GM21723 (cell line): ENCODE measurements around the gene SH3RF2.
"Not testable (repeated sequence)": the region's sequence is repeated elsewhere in the genome, so short reads cannot be mapped to it uniquely, and the experiment has no call there.

Experiments
- ATAC-seq: cut with Tn5 transposase; IDR thresholded peaks from one replicate; pipeline ENCODE4 v1.9.1; 2021; ENCODE audit warnings: mild to moderate bottlenecking, moderate library complexity; ENCODE audit not compliant: unreplicated experiment

SH3RF2 gene

DNA sequence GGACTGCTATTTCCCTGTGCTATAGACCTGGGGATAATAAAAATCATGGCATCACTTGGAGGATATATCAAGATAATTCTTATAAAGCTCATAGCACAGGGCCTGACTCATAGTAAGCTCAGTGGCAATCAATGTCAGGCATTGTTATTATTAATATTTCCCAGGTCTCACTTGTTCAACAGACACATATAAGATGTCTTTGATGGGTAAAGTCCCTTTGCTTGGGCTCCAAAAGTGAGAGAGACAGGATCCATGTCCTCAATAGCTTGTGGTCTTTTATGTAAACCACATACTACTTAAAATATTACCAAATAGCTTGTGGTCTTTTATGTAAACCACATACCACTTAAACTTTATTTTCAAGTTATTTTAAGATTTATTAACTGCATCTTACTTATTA lies 11.2 kb downstream of the SH3RF2 start:
- no peak for ATAC-seq

DNA sequence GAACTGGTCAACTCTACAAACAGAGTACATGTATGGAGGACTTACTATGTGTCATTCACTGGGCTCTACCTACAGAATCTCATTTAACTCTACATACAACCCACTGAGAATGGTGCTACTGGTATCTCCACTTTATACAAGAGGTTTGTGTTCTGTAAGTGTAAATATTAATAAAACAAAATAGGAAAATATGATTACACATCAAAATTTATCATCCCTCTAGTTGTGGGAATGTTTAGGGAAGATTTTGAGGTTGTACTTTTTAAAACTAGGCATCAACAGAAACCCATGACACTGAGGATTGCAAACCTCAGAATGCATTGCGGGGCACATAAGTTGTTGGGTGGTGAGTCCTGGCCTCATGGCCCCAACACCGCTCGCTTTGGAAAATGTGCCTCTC lies 11.7 kb downstream of the SH3RF2 start:
- ATAC-seq: no peak

DNA sequence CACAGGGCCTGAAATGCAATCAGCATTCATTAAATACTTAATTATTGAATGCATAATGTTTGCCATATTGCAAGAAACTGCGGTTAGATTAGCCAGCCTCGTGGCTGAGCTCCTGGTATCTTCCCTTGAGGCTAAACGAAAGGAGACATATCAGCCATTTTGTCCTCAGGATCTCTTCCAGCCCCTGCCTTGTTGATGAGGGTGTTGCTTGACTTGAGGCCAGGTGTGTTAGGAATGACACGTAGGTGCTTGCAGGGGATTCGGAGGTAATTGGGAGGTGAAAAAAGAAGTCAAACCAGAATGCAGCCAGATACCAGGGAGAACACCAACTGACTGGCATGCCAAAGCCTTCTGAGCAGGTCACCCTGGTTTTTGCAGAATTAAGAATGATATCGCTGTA lies 12.5 kb downstream of the SH3RF2 start:
- ATAC-seq: no peak

DNA sequence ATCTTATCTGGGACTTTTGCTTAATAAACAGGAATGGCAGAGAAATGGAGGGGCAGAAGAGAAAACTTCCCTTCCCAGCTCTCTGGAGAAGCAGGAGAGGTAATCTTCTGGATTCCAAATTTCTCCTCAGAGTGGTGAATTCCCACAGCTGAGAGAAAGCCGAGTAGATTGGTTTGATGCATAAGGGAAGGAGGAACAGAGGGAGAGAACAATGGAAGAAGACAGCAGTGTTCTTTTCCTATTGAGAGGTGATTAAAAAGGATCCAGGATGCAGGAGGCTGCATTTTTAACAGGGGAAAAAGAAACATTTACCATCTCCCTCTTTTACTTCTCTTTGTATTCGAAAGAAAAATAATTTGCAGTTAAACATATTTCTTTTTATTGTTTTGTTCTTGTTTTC lies 13.1 kb downstream of the SH3RF2 start:
- ATAC-seq: no peak

DNA sequence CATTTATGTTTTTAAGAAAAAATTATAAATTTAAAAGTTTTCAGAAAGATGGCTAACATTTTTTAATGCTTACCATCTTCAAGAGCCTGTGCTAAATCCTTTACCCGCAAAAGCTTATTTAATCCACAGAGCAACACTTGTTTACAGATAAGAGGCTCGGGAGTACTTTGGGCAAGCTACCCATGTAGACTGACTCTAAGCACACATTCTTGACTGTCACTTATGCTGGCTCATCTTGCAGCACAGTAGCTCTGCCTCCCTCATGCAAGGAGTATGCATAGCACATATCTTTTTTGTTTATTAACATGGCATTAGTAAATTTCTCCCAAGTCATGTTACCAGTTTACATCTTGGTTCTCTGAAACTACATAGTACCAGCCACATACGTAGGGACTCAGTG lies 14.7 kb downstream of the SH3RF2 start:
- no peak for ATAC-seq

DNA sequence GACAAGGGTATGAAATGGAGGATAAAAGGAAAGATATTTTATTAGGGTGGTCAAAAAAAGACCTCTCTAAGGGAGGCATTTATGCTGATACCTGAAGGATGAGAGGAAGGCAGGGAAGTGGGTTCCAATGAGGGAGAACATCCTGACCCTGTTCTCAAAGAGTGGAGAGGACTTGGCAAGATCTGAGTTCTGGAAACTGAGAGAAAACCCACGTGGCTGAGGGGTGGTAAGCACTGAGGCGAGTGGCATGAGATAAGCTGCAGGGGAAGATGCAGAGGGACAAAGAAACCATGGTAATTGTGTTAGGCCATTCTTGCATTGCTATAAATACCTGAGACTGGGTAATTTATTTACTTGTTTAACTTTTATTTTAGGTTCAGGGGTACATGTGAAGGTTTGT lies 16.8 kb downstream of the SH3RF2 start:
- no peak for ATAC-seq

DNA sequence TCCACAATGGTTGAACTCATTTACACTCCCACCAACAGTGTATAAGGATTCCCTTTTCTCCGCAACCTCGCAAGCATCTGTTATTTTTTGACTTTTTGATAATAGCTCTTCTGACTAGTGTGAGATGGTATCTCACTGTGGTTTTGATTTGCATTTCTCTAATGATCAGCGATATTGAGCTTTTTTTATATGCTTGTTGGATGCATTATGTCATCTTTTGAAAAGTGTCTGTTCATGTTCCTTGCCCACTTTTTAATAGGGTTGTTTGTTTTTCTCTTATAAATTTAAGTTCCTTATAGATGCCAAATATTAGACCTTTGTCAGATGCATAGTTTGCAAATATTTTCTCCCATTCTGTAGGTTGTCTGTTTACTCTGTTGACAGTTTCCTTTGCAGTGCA lies 17.8 kb downstream of the SH3RF2 start:
- ATAC-seq: not testable (repeated sequence)

DNA sequence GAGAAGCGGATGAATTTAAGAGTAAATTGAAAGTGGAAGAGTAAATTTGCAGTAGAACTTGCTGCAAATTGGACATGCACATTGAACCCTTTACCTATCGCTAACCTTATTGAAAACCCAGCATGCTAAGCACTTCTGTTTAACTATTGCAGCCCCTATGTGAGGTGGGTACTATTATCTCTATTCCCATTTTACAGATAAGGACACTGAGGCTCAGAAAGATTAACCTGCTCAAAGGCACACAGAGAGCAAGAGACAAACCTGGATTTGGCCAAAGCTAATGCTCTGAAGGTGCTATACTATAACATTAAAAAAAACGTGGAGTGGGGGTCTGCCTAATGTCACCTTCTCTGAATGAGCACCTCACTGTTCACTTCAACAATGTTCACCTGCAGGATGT lies 21.0 kb downstream of the SH3RF2 start:
- ATAC-seq: no peak

DNA sequence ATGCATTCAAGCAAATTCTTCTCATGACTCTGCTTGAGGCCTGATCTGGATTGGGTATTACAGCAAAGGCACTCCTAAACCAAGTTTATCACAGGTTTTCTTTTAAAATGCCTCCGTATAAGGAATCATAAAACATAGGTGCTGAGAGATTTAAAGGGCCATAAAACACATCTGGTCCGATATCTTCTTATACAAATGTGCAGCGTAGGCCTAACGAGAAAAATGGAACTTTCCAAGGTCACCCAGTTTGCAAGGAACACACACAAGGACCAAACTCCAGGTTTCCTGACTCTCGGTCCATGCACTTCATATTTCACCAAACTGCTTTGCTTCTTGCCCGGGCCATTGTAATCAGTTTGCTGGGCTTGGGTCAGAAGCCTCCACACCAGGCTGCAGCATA lies 22.1 kb downstream of the SH3RF2 start:
- ATAC-seq: no peak

DNA sequence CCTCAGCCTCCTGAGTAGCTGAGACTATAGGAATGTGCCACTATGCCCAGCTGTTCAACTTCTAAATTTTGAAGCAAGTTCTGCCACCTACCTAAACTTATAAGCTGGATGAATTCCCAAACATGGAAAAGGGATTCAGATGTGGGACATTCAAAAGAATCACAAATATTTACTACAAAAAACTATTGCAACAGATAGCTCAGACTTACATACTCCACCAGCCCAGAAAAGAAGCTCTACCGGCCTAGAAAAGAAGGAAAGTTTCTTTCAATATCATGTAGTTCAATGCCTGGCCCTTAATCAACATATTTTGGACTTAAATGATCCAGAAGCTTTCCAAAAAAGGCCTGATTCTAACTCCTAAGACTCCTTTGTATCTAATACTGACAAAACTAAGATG lies 23.8 kb downstream of the SH3RF2 start:
- no peak for ATAC-seq

DNA sequence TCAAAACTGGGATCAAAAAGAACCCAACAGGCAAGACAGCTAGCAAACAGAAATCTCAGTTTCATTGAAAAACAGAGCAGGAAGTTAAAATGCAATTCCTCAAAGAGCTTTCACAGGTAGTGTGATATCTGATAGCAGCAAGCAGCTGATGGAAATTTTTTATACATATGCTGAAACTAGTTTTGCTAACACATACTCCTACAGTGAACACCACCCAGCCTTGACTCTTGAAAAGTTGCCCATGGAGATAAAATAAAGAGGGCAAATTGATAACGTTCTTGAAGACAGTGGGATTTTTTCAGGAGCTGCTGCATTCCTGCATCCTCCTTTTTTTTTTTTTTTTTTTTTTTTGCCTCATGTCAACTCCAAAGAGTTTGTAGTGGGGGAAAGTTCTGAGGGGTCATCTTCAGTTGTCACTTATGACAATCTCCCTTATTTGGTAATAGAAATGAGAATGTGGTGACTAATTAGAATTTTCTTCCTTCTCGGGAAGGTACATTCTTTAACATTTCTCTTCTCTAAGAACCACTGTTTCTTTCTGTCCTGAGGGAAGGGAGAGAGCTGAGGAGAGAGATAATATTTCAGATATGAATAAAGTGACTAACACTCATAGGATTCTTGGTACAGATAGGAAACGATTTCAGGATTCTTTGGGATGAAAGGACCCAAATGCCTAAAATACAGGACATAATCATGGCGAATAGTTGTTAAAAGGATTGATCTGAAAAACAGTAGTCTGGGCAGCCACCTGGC lies 24.6 kb downstream of the SH3RF2 start:
- no peak for ATAC-seq

DNA sequence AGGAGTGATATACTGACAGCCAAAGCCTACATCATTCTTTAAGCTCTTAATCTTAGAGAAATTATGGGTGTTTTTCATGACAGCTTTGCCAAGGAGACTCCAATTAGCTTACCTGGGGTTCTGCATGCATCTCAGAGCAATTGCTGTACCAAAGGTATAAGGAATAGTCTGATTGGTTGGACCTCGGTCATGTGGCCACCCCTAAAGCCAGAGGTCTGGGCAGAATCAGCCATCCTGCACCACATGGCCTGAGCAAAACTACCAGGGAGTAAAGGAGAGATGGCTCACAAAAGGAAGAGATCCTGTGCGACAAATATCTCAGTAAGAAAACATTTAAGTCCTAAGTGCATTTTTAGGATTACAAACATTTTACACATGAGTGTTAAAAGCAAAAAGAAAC lies 25.6 kb downstream of the SH3RF2 start:
- ATAC-seq: no peak

DNA sequence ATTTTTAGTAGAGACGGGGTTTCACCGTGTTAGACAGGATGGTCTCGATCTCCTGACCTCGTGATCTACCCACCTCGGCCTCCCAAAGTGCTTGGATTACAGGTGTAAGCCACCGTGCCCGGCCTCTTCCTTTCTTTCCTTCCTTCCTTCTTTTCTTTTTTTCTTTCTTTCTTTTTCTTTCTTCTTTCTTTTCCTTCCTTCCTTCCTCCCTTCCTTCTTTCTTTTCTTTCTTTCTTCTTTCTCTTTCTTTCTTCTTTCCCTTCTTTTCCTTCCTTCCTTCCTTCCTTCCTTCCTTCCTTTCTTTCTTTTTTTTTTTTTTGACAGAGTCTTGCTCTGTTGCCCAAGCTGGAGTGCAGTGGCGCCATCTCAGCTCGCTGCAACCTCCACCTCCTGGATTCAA lies 27.6 kb downstream of the SH3RF2 start:
- not testable (repeated sequence) for ATAC-seq

DNA sequence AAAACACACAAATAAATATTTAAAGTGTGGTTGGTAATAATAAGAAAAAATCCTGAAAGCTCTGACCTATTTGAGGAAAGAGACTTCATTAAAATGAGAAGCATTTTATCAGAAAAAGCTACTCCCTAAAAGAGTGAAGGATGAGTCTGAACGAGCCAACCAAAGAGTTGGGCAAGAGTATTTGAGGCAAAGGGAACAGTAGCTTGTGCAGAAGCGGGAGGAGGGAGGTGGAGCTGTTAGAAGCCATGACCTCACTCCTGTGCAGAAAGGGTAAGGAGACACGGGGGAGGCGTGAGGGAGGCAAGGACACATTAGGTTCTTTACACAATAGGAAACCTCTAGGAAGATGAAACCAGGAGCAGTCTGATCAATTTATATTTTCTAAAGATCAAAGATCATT lies 29.4 kb downstream of the SH3RF2 start:
- ATAC-seq: no peak

DNA sequence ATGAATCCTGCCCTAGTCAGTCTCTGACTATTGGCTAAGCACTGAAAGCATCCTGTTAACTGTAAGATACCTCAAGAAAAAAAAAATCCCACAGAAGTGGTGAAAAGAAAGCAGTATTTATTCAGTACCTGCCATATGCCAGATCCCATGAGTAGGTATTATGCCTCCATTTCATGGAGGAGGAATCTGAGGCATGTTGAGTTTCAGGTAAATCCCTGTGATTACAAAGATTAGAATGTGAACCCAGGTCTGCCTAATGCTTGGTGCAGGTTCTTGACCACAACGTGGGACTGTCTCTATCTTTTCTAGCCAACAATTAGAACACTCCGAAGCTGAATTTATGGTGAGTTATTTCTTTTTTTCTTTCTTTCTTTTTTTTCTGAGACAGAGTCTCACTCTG lies 30.9 kb downstream of the SH3RF2 start:
- ATAC-seq: no peak

DNA sequence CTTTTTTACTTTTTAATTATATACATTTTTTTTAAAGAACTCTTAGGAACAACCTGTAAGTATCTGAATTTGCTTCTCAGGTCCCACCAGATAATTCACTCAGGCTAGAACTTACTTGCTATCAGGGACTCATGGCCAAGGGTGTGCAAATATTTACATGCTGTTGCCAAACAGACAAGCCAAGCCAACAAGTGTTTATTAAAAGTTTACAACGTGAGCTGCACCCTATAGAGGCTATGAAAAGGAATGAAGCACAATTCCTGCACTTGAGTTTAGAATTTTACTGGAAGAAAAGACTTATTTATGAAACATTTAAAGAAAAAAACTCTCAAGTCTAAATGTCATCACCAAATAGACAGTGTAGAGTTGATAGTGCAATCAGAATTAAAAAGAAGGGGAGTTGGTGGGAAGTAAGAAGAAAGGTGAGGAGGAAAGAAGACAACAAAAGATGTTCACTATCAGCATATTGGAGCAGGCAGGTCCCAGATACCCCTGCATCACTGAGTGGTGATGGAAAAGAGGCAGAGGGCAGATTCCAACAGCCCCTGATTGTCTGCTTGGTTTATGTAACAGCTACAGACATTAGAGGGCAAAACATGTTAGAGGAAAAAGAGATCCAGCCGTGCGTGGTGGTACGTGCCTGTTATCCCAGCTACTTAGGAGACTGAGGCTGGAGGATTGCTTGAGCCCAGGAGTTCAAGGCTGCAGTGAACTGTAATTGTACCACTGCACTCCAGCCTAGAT lies 32.8 kb downstream of the SH3RF2 start:
- ATAC-seq: no peak

DNA sequence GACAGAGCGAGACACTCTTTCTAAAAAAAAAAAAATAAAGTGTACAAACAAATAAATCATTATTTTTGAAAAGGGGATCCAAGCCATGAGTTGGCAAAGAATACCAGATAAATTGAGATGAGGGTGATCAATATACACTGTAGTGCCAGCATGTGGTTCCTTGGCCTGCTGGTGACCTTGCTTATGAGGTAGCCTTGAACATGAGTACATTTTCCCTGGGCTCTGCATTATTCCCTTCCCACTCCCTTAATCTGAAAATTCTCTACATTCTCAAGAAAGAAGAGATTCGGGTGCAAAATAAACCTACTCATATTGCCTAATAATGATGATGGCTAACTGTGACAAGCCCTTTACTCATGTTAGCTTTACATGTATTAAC lies 33.3 kb downstream of the SH3RF2 start:
- no peak for ATAC-seq

DNA sequence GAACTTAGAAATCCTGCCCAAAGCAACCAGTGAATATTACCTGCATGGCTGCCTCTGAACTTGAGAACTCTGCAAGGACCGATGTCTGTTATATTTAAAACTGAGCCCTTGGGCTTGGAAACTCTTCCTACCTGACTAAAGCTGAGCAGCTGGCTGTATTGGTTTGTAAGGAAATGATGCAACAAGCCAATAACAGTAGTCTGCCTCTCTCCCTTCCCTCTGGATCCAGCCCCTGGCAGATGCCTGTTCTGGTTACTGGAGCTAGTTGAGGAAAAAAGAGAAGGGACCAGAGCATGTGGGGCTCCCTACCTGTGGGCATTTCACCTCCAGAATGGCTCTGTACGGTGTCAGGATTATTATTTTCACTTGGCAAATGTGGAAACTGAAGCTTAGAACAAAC lies 34.7 kb downstream of the SH3RF2 start:
- ATAC-seq: no peak

DNA sequence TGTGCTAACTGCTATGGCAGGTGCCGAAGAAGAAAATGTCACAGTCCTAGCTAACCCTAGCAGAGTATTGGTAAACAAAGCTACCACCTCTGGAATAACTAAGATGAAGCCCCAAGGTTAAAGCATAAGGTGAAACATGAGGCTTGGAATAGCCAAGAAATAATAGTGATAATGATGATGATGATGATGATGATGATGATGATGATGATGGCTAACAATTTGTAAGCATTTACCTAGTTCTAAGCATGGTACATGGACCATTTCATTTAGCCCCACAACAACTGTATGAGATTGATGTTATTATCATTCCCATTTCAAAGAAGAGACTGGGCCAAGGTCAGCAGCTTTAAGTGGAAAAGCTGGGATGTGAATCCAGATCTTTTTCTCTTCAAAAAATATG lies 35.3 kb downstream of the SH3RF2 start:
- no peak for ATAC-seq

DNA sequence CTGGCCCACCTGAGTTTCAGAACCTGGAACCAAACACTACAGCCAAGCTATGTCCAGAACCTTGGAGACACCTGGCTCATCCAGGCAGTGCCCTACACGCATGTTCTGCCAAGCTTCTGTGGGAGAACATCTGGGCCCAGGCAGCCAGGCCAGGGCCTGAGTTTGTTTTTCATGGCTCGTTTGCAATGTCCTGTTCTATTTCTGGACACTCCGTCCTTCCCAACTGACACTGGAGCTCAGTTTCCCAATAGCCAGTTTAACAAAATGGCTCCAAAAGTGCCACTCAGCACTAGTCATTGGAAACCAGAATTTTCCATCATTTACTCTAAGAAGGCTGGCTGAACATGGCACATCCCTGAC lies 38.6 kb downstream of the SH3RF2 start:
- ATAC-seq: no peak

DNA sequence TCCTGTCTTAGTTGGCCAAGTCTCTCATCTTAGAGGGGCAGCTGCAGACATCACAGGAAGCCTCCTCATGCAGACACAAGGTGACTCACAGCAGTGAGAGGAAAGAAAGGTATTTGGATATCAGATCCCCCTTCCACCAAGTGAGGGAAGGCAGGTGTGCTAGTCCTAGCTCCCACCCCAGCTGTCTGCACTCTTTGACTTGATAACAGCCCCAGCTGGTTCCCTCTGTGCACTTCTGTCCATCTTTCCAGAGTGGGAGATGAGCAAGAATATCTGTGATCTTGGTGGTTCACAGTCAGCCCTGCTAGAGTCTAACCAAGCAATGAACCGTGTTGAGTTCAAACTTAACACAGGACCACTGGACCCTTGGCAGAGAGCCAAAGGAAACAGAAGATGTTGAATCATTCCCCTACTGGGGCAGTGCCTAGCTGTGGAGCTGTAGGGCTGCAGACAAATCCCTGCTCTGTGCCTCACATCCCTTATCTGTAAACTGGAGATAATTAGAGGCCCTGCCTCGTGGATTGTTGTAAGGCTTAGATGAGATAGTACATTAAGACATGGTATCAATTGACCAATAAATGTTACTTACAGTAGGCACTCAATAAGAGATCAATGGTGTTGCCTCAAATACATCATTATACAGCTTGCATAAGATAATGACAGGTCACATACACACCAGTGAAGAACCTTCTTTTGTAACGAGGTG lies 39.1 kb downstream of the SH3RF2 start:
- ATAC-seq: no peak
